Stimulated activated CD8-positive, alpha-beta memory T cell treated with anti-CD3 and anti-CD28 coated beads, Interleukin-15, amount 100 ng/mL, for 4 hours (primary cell): ENCODE measurements around the gene CHMP4B.

Experiments used
- DNase-seq, 2 donors: peaks; one replicate each; pipeline ENCODE4 v3.0.0-alpha.2; 2020; ENCODE audit warnings: low read depth in 2 of 2

The CHMP4B gene

GRCh38 chr20:33863440-33864323 is 52.5 kb downstream of the CHMP4B start:
- no peak for DNase-seq

DNA sequence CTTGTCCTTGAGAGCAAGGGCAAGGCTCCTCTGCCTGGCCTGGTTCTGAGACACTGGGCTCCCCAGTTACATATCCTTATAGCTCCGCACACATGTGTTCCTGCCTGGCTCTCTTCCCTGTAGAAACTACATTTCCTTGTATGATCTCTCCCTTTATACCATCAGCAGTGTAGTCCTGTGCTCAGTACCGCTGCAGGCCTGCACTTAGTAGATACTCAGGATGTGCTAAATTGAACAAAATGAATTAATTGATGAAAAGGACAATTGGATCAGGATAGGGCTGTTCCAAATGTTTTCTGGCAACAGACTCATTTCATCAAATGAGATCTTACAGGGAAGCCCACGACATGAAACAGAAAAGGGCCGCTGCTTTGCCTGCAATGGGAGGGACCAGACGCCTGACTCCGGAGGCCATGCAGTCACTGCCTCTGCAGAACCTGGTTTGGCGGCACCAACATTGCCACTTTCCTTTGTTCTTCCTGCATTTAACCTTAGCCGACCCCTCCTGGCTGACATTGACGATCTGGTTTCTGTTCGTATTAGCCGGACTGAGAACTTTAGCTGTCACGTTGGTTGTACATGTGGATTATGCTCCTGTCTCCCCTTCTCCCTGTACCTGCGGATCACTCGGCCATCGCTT is 53.3 kb downstream of the CHMP4B start:
- DNase-seq, result no peak

- no peak for DNase-seq
Observed at GRCh38 chr20:33865761-33866370, 54.7 kb downstream of the CHMP4B start.

DNA sequence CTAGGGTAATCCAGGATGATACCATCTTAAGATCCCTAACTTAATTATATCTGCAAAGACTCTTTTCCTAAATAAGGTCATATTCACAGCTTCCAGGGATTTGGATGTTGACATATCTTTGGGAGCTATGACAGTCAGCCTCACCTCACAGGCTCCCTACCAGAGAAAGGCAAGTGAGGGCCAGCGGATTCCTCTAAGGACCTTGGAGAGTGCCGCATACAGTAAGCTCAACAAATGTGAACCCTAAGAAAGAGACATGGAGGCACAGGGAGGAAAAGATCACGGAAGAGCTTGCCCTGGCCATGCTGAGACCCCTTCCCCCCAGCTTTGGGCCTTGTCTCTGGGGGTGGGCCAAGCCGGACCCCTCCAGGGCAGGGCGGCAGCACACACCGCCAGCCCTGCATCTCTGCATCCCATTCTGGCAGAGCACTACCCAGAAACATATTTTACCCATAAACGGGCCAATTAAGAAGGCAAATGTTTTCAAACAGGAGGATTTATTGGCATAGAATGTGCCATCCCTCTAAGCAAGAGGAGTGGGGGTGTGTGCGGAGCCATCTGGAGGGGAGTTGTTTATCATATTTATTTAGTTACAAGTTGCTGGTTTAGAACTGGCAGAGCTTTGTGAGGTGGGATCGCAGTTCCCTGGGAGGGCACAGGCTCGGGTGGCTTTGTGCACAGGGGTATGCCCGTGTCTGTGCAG is 55.4 kb downstream of the CHMP4B start:
- DNase-seq, result no peak

GRCh38 chr20:33868042-33868441 is 56.9 kb downstream of the CHMP4B start:
- DNase-seq, result no peak

DNA sequence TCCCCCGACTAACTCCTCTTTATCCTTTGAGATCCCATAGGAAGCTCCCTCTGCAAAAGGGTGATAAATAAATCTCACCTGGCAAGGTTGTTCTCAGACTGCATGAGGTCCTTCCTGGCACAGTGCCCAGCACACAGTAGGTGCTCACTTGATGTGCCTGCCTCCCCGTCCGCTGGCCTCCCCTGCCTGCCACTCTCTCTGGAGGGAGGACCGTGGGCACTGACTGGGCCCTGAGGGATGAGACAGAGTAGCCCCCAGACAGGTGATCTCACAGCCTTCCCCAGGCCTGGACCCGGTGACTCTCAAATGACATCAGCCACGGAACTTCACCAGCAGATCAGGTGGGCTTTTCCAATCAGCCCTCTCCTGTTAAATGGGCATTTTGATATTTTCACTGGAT is 57.4 kb downstream of the CHMP4B start:
- no peak for DNase-seq

DNA sequence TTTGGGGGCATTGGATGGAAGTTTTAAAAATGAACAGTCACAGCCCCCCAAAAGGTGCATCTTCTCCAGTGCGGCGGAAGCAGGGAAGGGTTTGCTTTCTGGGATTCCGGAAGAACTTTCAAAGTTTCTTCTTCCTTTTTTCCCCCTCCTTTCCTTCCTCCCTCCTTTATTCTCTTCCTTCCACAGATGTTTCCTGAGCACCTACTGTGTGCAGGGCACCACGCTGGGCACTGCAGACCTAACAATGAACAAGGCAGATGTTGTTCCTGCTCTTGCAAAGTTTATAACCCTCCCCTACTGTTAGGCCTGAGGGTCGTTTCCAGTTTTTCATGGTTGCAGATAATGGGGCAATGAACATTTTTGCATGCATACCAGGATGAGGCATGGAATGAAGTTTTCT is 58.1 kb downstream of the CHMP4B start:
- DNase-seq, result no peak

GRCh38 chr20:33871362-33871761 is 60.2 kb downstream of the CHMP4B start:
- no peak for DNase-seq

DNA sequence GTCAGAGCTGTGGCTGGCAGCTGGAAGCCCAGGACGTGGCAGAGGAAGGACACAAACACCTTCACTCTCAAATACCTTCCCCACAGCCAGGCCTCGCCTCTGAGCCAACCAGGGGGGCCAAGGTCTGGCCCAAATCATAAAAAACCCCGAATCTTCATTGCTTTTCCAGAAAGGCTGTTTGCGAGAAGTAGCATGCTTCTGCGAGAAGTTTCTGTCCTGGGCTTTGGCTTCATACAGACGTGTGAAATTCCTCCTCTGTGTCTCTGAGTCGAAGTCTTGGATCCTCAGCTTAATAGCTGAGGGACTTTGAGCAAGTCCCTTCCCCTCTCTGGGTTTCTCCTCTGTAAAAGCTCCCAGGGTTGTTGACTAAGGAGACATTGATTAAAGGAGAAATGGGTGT is 63.0 kb downstream of the CHMP4B start:
- no peak for DNase-seq

DNA sequence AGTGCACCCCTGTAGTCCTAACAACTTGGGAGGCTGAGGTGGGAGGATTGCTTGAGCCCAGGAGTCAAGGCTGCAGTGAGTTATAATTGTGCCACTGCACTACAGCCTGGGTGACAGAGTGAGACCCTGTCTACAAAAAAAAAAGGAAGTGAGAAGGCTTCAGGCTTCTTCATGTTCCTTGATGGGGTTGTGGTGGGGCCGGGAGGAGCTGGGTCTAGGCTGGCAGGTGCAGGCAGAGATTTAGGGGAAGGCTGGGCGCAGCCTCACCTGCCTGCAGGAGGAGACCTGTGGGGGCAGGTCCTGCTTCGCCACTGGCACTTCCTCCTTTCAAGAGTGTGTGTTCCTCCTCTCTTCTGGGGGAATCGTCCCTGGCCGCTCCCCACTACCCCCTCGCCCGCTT is 63.9 kb downstream of the CHMP4B start:
- DNase-seq, result no peak

GRCh38 chr20:33875534-33876026 is 64.4 kb downstream of the CHMP4B start:
- no peak for DNase-seq

GRCh38 chr20:33878583-33878982 is 67.4 kb downstream of the CHMP4B start:
- no peak for DNase-seq

GRCh38 chr20:33880396-33880795 is 69.2 kb downstream of the CHMP4B start:
- DNase-seq, result no peak

DNA sequence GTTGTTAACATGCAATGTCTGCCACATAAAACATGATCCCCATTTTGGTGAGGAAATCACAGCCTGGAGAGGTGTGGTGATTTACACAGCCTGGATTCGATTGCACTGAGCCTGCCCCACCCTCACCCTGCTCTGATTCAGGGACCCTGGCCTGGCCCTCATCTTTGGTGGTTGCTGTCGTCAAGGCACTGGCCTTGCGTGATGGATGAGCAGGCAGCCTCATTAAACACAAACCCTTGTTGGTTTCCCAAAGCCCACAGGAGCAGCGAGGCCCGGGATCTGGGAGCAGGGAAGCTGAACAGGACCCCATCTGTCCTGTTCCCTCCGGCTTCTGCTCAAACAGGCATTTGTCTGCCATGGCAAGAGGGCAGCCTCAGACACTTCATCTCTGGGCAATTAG is 70.8 kb downstream of the CHMP4B start:
- no peak for DNase-seq

DNA sequence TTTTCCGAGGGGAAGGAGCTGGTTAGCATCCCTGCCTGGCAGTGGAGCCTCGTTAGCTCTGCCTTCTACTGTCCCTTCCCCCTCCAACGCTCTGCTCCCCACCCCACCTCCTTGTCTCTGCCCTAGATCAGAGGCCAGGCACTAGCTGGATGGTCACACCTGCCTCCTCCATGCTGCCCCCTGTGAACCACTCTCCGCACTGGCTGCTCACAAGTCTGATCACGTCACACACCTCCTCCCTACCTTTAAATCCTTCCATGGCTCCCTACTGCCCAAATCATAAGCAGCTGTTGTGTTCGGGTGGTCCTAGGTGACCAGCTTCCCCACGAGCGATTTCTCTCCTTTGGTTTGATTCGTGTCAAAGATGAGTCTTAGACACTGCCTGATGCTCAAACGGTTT is 71.3 kb downstream of the CHMP4B start:
- DNase-seq, result no peak

DNA sequence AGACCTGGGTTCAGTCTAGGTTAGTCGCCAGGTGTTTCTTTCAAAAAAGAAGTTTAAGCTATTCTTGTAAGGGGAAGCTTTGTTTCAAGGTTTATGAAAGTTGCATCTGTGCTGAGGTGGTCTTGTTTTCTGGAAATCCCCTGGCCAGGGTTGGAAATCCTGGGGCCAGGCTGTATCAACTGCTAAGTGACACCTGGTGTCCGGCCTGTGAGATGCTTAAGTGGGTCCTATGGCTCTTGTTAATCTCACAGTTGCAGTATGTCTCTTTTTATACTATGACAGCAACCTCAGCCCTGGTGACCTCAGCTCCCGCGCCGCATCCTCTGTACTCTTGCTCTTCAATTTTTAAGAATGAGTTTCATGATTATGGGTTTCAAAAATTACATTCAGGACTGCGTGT is 72.0 kb downstream of the CHMP4B start:
- no peak for DNase-seq

DNA sequence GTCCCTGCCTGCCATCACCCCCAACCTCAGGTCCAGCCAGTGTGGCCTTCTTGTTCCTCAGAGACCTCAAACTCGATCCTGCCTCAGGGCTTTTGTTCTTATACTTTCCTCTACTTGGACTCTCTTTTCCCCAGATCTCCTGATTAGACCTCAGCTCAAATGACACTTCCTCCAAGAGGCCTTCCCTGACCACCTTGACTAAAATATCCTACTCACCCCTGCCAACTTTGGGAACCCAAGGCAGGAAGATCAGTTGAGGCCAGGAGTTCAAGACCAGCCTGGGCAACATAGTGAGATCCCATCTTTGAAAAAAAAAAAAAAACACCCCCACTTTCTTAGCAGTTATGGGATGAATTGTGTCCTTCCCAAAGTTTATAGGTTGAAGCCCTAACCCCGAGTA is 73.5 kb downstream of the CHMP4B start:
- DNase-seq, result no peak

GRCh38 chr20:33889312-33889711 is 78.2 kb downstream of the CHMP4B start:
- DNase-seq, result no peak

DNA sequence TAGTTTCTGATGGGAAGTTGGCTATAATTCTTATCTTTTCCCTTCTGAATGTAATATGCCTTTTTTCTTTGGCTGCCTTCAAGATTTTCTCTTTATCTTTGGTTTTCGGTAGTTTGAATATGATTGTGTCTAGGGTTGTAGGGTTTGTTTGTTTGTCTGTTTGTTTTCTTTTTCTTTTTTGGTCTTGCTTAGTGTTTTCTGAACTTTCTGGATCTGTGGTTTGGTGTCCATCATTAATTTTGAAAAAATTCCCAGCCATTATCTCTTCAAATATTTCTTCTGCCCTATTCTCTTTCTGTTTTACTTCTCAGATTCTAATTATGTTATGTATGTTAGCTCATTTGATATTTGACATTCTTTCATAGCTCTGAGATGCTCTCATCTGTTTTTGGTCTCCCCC is 79.4 kb downstream of the CHMP4B start:
- DNase-seq, result no peak

DNA sequence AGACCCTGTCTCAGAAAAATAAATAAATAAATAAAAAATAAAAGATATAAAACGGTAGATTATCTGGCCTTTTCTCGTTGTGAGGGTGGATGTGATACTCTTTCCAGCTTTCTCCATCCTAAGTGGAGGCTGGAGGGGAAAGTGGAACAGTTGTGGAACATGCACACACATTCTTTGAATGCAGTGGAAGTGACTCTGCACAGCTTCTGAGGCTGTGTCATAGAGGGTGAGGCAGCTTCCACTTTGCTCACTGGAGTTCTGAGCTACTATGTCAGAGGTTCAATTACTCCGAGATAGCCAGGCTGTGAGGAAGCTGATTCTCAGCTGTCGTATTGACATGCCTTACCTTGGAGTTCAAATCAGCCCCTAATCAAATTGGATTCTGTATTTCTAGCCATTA is 82.2 kb downstream of the CHMP4B start:
- DNase-seq, result no peak

- no peak for DNase-seq
Observed at GRCh38 chr20:33894798-33895197, 83.7 kb downstream of the CHMP4B start.

- no peak for DNase-seq
Observed at GRCh38 chr20:33896509-33896908, 85.4 kb downstream of the CHMP4B start.
